MM.1S (cell line): Measurements from ENCODE around the gene ZNF44.
A peak's percentile ranks its signal among the peaks of the same experiment; 100 is the strongest.

Experiments used
- DNase-seq: peaks from one replicate; pipeline ENCODE4 v3.0.0-alpha.2; 2015
- H2AFZ ChIP-seq: fragments of 300-600 bp; sonication (generic); 2 replicates; pipeline ENCODE4 v1.6.0; 2016; ENCODE audit warnings: antibody characterized with exemption, low read length
- H3F3A ChIP-seq: fragments of 300-600 bp; sonication (generic); 2 replicates; pipeline ENCODE4 v1.6.1; 2016; ENCODE audit warnings: mild to moderate bottlenecking, antibody characterized with exemption, low read length, moderate library complexity, mixed read lengths; ENCODE audit not compliant: insufficient read depth
- H3K27ac ChIP-seq: fragments of 300-600 bp; sonication (generic); 2 replicates; pipeline ENCODE4 v1.5.1; 2016; ENCODE audit warnings: mild to moderate bottlenecking, low read length
- H3K27me3 ChIP-seq: fragments of 300-600 bp; sonication (generic); replicated peaks from 2 replicates; pipeline ENCODE4 v1.6.0; 2016; ENCODE audit warnings: low read length; ENCODE audit not compliant: insufficient read depth
- H3K36me3 ChIP-seq: fragments of 300-600 bp; sonication (generic); replicated peaks from 2 replicates; pipeline ENCODE4 v1.6.1; 2016; ENCODE audit warnings: mild to moderate bottlenecking, low read length, mixed read lengths; ENCODE audit not compliant: insufficient read depth
- H3K4me1 ChIP-seq: fragments of 300-600 bp; sonication (generic); 2 replicates; pipeline ENCODE4 v1.6.1; 2016; ENCODE audit warnings: low read length, mixed read lengths
- H3K4me2 ChIP-seq: fragments of 300-600 bp; sonication (generic); 2 replicates; pipeline ENCODE4 v1.6.0; 2016; ENCODE audit warnings: low read depth, low read length
- H3K4me3 ChIP-seq: fragments of 300-600 bp; sonication (generic); 2 replicates; pipeline ENCODE4 v1.5.1; 2016; ENCODE audit warnings: low read length, mixed read lengths
- H3K79me2 ChIP-seq: fragments of 300-600 bp; sonication (generic); 2 replicates; pipeline ENCODE4 v1.6.1; 2016; ENCODE audit warnings: mixed run types, low read length, mixed read lengths
- H3K9ac ChIP-seq: fragments of 300-600 bp; sonication (generic); 2 replicates; pipeline ENCODE4 v1.6.1; 2016; ENCODE audit warnings: low read length, mixed read lengths
- H3K9me2 ChIP-seq: fragments of 300-600 bp; sonication (generic); replicated peaks from 2 replicates; pipeline ENCODE4 v1.6.1; 2016; ENCODE audit warnings: mild to moderate bottlenecking, low read length, mixed read lengths; ENCODE audit not compliant: insufficient read depth
- H3K9me3 ChIP-seq: fragments of 300-600 bp; sonication (generic); replicated peaks from 2 replicates; pipeline ENCODE4 v1.6.1; 2016; ENCODE audit warnings: mild to moderate bottlenecking, low read length, mixed read lengths; ENCODE audit not compliant: insufficient read depth
- H4K20me1 ChIP-seq: fragments of 300-600 bp; sonication (generic); 2 replicates; pipeline ENCODE4 v1.6.1; 2016; ENCODE audit warnings: mild to moderate bottlenecking, low read length, moderate library complexity, mixed read lengths; ENCODE audit not compliant: insufficient read depth
- EZH2 ChIP-seq: fragments of 300-600 bp; sonication (generic); optimal IDR thresholded peaks from 2 replicates; pipeline ENCODE3; 2017; ENCODE audit warnings: low read depth, mild to moderate bottlenecking, antibody characterized with exemption, low read length, mixed read lengths
- EZH2phosphoT487 ChIP-seq: fragments of 300-600 bp; sonication (generic); IDR thresholded peaks from 2 replicates; pipeline ENCODE4 v1.6.1; 2018; ENCODE audit warnings: antibody characterized with exemption, low read length
- TF ChIP-seq, protein P1 (sequence below): fragments of 300-600 bp; sonication (generic); IDR thresholded peaks from 2 replicates; pipeline ENCODE4 v1.5.1; 2016; ENCODE audit warnings: antibody characterized with exemption, low read length, mixed read lengths

Gene ZNF44

DNA sequence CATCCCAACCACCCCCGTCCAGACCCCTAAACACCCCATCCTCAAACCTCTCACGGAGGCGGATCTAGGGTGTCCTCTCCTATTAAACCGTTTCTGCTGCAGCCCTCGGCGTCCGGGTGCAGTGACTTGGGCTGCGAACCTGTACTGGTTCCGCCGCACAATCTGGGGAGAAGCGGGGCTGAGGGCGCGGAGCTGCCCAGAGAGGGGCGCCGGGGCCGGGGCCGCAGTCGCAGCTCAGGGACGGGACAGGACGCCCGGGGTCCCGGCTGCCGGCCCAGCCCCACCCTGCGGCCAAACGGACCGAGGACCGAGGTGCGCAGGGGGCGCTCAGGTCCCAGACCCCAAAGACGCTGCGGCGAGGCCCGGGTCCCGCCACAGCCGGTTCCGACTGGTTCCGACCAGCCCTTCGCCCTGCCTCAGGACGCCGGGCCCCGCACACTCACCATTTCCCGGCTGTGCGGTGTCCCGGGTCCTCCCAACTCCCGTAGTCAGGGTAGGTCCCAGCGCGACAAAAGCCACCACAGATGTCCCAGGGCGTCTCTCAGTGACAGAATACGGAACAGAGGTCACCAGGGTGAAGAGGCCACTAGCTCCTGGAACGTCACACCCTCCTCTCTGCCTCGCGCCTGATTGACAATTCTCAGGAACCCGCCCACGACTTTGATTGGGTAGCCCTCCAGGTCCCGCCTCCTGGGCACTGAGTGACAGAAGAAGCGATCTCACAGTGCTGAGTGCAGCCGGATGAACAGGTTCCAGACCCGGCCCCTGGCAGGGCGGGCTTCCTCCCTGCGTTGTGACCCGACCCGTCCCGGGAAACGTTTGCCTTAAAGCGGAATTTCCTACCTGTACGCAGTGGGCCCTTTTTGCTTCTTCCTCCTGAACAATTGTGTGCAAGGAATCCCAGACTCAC, at the start of gene ZNF44:
ZNF44 (minus strand) TSS at position 635 of the 910 bp plus-strand sequence; CDS start at position 446, 189 bp downstream.
- Histone ChIP-seq H3K4me2 (peak within 1 kb of the TSS; percentile 75), H3K79me2 (peaks cover 32% of the 10 kb centered on the region), H3F3A (peaks cover 3% of the 10 kb centered on the region; the same call in 1 of the 2 replicates), H3K4me3 (peak within 1 kb of the TSS; percentile 88), H3K4me1 (peaks cover 5% of the 10 kb centered on the region; the same call in 1 of the 2 replicates), H3K27ac (peak within 1 kb of the TSS; percentile 62; the same call in 1 of the 2 replicates), H4K20me1 (no peaks in the 10 kb centered on the region), H3K9me2 (no peaks in the 10 kb centered on the region), H3K36me3 (no peaks in the 10 kb centered on the region), H3K9ac (peak within 1 kb of the TSS; percentile 74), H3K9me3 (no peaks in the 10 kb centered on the region), H2AFZ (peak within 1 kb of the TSS; percentile 84), H3K27me3 (no peaks in the 10 kb centered on the region)
- TF ChIP-seq, protein P1, sequence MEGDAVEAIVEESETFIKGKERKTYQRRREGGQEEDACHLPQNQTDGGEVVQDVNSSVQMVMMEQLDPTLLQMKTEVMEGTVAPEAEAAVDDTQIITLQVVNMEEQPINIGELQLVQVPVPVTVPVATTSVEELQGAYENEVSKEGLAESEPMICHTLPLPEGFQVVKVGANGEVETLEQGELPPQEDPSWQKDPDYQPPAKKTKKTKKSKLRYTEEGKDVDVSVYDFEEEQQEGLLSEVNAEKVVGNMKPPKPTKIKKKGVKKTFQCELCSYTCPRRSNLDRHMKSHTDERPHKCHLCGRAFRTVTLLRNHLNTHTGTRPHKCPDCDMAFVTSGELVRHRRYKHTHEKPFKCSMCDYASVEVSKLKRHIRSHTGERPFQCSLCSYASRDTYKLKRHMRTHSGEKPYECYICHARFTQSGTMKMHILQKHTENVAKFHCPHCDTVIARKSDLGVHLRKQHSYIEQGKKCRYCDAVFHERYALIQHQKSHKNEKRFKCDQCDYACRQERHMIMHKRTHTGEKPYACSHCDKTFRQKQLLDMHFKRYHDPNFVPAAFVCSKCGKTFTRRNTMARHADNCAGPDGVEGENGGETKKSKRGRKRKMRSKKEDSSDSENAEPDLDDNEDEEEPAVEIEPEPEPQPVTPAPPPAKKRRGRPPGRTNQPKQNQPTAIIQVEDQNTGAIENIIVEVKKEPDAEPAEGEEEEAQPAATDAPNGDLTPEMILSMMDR, result no peak
- no peak for TF ChIP-seq EZH2
- no peak for TF ChIP-seq EZH2phosphoT487
- DNase-seq, result peak; percentile 99

DNA sequence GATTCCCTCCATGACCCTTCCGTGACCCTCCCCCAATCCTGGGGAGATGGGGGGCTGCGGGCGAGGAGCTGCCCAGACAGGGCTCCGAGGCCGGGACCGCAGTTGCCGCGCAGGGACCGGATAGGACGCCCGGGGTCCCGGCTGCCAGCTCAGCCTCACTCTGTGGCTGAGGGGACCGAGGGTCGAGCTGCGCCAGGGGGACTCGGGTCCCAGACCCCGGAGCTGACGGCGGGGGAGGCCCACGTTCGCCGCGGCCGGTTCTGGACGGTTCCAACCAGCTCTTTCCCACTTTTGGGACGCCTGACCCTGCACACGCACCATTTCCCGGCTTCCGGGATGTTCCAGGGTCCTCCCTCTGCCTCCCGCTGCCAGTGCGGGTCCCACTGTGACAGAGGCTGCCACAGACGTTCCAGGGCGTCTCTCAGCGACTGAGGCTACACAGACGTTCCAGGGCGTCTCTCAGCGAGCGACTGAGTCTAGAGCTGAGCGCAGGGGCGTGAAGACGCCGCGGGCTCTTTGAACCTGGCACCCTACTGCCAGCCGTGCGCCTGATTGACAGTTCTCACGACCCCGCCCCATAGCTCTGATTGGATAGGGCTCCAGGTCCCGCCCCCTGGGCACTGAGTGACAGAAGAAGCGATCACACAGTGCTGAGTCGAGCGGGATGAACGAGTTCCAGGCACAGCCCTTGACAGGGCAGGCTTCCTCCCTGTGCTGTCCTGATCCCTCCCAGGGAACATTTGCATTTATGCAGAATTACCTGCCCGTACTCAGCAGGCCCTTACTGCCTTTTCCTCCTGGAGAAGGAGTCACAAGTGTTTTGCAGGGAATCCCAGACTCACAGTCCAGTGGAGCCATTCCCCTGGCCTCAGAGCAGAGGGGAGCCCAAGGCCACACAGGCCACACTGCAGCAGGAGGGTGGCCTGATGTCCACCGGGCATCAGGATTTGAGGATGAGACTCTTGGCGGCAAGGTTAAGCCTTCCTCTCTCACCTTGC, 38.8 kb upstream of the ZNF44 start, which contains the start of gene ZNF563:
ZNF563 (minus strand) TSS at position 472 of the 998 bp plus-strand sequence; CDS start at position 321, 151 bp downstream.
- Histone ChIP-seq H2AFZ (peak within 1 kb of the TSS; percentile 98), H3K9me3 (no peaks in the 10 kb centered on the region), H3K36me3 (no peaks in the 10 kb centered on the region), H3K79me2 (no peaks in the 10 kb centered on the region), H3K27ac (peak within 1 kb of the TSS; percentile 18; the same call in 1 of the 2 replicates), H3K4me2 (peak within 1 kb of the TSS; percentile 97), H3K27me3 (no peaks in the 10 kb centered on the region), H3K9ac (peak within 1 kb of the TSS; percentile 64), H3K4me1 (no peaks in the 10 kb centered on the region), H4K20me1 (no peaks in the 10 kb centered on the region), H3K4me3 (peak within 1 kb of the TSS; percentile 90), H3F3A (no peaks in the 10 kb centered on the region), H3K9me2 (no peaks in the 10 kb centered on the region)
- TF ChIP-seq EZH2 (no peak), EZH2phosphoT487 (no peak)
- TF ChIP-seq, protein P1, result no peak
- DNase-seq, result peak; percentile 98

DNA sequence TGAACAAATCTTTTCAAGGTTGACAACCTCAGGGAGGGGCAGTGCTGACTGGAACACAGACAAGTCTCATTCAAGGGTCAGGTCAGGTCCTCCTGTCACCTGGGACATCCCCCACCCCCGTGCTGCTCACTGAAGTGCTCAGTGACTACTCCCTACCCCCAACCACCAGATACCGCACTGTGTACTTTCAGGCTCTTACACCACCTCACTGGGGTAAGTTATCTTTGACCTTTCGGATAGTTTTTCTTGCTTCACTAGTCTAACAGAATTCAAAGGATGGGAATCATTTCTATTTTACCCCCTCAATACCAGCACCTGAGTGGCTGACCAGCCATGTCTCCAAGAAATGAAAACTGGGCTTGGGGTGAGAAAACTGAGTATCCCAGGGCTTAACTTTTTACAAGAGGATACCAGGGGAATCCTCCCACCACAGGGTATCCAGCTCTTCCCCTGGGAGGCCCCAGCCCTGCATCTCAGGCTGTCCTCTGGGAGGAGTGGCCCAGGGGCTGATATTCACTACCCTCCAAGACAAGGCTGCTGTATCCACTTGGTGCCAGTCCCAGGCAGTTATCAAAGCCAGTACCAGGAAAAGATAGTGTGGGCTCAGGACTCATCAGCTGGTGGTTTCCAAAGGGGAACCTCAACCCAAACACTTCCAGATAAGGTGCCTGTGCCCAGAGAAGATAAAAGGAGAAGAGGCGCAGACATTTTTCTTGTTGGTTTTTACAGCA, 36.7 kb upstream of the ZNF44 start:
- Histone ChIP-seq H3K4me1 (no peaks in the 10 kb centered on the region), H3K79me2 (no peaks in the 10 kb centered on the region), H3K9me3 (no peaks in the 10 kb centered on the region), H3K9ac (no peak overlapping the region), H3K27ac (no peak overlapping the region), H3F3A (no peaks in the 10 kb centered on the region), H3K27me3 (no peaks in the 10 kb centered on the region), H3K36me3 (no peaks in the 10 kb centered on the region), H4K20me1 (no peaks in the 10 kb centered on the region), H3K4me2 (no peak overlapping the region), H3K9me2 (no peaks in the 10 kb centered on the region), H2AFZ (no peak overlapping the region), H3K4me3 (no peak overlapping the region)
- no peak for DNase-seq
- TF ChIP-seq, protein P1, result no peak
- TF ChIP-seq EZH2phosphoT487 (no peak), EZH2 (no peak)
